ENCODE results near the gene WDR26. TPM values are rescaled to one million over a fixed set of nuclear protein-coding genes. Genes with fewer than 3 reads are reported as not detected.

Gene WDR26
- total and polyA plus RNA-seq, 9 of the 15 experiments (the other 6 are each of a cell fraction or from before 2014, with no cell fraction given) = 11.5 to 66.0 (median 39.8) TPM

- TF ChIP-seq ZNF639 (CRISPR knock-in tag; conservative IDR thresholded peaks at IDR 0.05 in 1 of 2, IDR thresholded peaks at IDR 0.05 in 1 of 2) (peak in 1 of 2 experiments; percentile 70; a peak in 2 of 4 replicates), ATF4 (CRISPR knock-in tag; IDR thresholded peaks at IDR 0.05) (no peak), MYC (IDR thresholded peaks at IDR 0.05; ENCODE audit: low read depth, low read length) (peak; percentile 51; the same call in 1 of the 2 replicates), MYC (CRISPR knock-in tag; IDR thresholded peaks at IDR 0.05; ENCODE audit: borderline replicate concordance, low read depth) (no peak), ZMIZ1 (IDR thresholded peaks at IDR 0.05; ENCODE audit: low read depth in 2 of 2, low read length in 2 of 2) (peak in 1 of 2 experiments; percentile 94; a peak in 2 of 4 replicates), JUND (IDR thresholded peaks at IDR 0.05; ENCODE audit: borderline replicate concordance, low read depth, low read length) (peak; percentile 82; the same call in 1 of the 2 replicates), JUND (tag; IDR thresholded peaks at IDR 0.05; ENCODE audit: borderline replicate concordance, low read depth, low read length) (peak; percentile 82), ZNF512 (tag; IDR thresholded peaks at IDR 0.05) (no peak), CREB1 (IDR thresholded peaks at IDR 0.05) (peak; percentile 68; the same call in 1 of the 2 replicates), CREB1 (CRISPR knock-in tag; IDR thresholded peaks at IDR 0.05) (no peak), ETV5 (CRISPR knock-in tag; IDR thresholded peaks at IDR 0.05; ENCODE audit: low read depth) (no peak), CUX1 (CRISPR knock-in tag; IDR thresholded peaks at IDR 0.05) (no peak)
Observed at GRCh38 chr1:224392411-224393249, 42.0 kb downstream of the WDR26 start (continued).

All from K562 (cell line).